ENCODE data around the gene CHSY1.

Gene CHSY1

DNA sequence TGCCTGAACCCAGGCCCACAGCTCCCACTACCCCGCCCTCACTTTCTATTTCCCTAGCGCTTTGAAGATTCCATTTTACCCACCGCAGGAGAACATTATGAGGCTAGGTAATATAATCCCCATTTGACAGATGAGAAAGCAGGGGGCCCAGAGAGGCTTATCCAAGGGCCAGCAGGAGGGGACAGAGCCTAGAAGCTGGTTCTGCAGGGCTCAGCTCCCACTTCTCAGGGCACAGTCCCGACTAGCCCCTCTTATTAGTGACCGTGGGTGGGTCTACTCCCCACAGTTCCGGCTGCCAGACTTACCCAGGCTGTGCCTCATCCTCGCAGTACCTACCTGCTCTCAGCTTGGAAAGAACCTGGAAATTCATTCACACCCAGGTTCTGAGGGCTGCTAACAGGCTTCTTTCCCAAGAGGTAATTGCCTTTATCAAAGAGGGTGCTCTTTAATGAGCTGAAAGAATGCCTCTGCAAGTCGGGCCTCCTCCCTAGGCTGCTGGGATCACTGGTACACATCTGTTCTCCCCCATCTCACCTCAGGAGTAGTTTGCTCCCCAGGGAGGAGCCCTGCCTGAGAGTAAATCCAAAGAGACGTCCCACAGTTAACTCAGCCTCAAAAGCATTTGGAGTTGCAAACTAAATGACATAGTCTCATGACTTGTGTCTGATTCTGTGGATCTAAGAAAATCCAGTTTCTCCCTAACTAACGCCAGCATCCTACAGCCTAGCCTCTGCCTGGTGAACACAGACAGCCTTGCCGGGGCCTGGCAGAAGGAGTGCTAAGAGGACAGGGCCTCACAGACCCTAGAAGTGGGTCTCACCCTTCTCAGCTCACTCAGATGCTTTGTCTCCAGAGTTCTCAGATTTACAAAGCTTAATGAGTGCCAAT is 125.0 kb downstream of the CHSY1 start:
- TF ChIP-seq, protein P1, sequence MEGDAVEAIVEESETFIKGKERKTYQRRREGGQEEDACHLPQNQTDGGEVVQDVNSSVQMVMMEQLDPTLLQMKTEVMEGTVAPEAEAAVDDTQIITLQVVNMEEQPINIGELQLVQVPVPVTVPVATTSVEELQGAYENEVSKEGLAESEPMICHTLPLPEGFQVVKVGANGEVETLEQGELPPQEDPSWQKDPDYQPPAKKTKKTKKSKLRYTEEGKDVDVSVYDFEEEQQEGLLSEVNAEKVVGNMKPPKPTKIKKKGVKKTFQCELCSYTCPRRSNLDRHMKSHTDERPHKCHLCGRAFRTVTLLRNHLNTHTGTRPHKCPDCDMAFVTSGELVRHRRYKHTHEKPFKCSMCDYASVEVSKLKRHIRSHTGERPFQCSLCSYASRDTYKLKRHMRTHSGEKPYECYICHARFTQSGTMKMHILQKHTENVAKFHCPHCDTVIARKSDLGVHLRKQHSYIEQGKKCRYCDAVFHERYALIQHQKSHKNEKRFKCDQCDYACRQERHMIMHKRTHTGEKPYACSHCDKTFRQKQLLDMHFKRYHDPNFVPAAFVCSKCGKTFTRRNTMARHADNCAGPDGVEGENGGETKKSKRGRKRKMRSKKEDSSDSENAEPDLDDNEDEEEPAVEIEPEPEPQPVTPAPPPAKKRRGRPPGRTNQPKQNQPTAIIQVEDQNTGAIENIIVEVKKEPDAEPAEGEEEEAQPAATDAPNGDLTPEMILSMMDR (IDR thresholded peaks at IDR 0.05) = no peak
